ENCODE measurements around the gene RBP7. TPM values are rescaled to one million over a fixed set of nuclear protein-coding genes. Genes with fewer than 3 reads are reported as not detected.

RBP7 gene
- total and polyA plus RNA-seq, 10 of the 15 experiments (the other 5 are each of a cell fraction or from before 2014, with no cell fraction given) = 0.20 TPM; not detected in 9

- peaks cover 5% of the 10 kb centered on the region; the same call in 1 of the 2 replicates for H3K4me1 ChIP-seq (ENCODE audit: control insufficient read depth, insufficient read depth, low read length)
- H3K79me2 ChIP-seq (ENCODE audit: control insufficient read depth, insufficient read depth, low read length) = peaks cover 24% of the 10 kb centered on the region
- SMC1A ChIA-PET (ENCODE audit: uncharacterized antibody, unreplicated experiment) = no interaction called here
- no peak overlapping the region for H2AFZ ChIP-seq (ENCODE audit: control insufficient read depth, low read depth, low read length)
- no TSS peak for BruUV-seq (replicated peaks)
- no peak overlapping the region for H3K9ac ChIP-seq (ENCODE audit: control insufficient read depth, insufficient read depth, low read length)
- CTCF ChIA-PET = no interaction called here
- no peaks in the 10 kb centered on the region for H3K27me3 ChIP-seq (replicated peaks in 1 of 2; ENCODE audit: control insufficient read depth in 2 of 2, insufficient read depth in 2 of 2, low read length in 1 of 2)
- no peaks in the 10 kb centered on the region for H3K9me3 ChIP-seq (replicated peaks; ENCODE audit: control insufficient read depth, insufficient read depth, low read length)
- H3K27ac ChIP-seq (ENCODE audit: control insufficient read depth, insufficient read depth) = no peak overlapping the region
- no peaks in the 10 kb centered on the region for H3K36me3 ChIP-seq (ENCODE audit: control insufficient read depth in 2 of 2, insufficient read depth in 2 of 2, low read length in 1 of 2)
- ATAC-seq (no peak), FAIRE-seq (no peak), DNase-seq (ENCODE audit: low read depth, low spot score) (no peak)
- WGBS (ENCODE audit: insufficient coverage, insufficient replicate concordance, low lambda C conversion rate, missing lambda C conversion rate) = 98% methylated on average over 3 of the region's 3 CpGs
- TF ChIP-seq BCL3 (IDR thresholded peaks at IDR 0.05; ENCODE audit: borderline replicate concordance, insufficient read depth, low read depth, low read length, poor library complexity, severe bottlenecking) = no peak
- TF ChIP-seq CHD1 (IDR thresholded peaks at IDR 0.05; ENCODE audit: low read depth, low read length) = no peak
- TF ChIP-seq IKZF1 (conservative IDR thresholded peaks at IDR 0.05) = no peak
- in situ Hi-C loops (cut with MboI) = no loop called here
- intact Hi-C loops (cut with micrococcal nuclease; ENCODE audit: unreplicated experiment) = loop anchor here (10.0 kb wide), 1 partner anchor 247 kb away; no protein-coding TSS in a partner anchor
- no peak overlapping the region for H3K4me2 ChIP-seq (ENCODE audit: control insufficient read depth, insufficient read depth)
- POLR2A ChIA-PET = no interaction called here
- H3K4me3 ChIP-seq = no peak overlapping the region
- no peaks in the 10 kb centered on the region for H4K20me1 ChIP-seq (ENCODE audit: control insufficient read depth, insufficient read depth)
- RAD21 ChIA-PET (ENCODE audit: unreplicated experiment) = no interaction called here
Measured at GRCh38 chr1:10031461-10031860, 34.4 kb downstream of the RBP7 start.
